Middle frontal gyrus (tissue), 1 donor: ENCODE results near the gene DBI.
"Not testable (repeated sequence)": the region's sequence is repeated elsewhere in the genome, so short reads cannot be mapped to it uniquely, and the experiment has no call there.

Experiments used
- DNase-seq: peaks from one replicate; pipeline ENCODE4 v3.0.0-alpha.2; 2015; ENCODE audit warnings: low spot score; ENCODE audit errors: extremely low spot score

DBI gene

GRCh38 chr2:119364798-119365197 lies 2.0 kb upstream of the DBI start:
- no peak for DNase-seq

GRCh38 chr2:119365436-119365835 lies 1.3 kb upstream of the DBI start:
- no peak for DNase-seq

GRCh38 chr2:119366161-119366648 lies 572 bp upstream of the DBI start:
- no peak for DNase-seq

DNA sequence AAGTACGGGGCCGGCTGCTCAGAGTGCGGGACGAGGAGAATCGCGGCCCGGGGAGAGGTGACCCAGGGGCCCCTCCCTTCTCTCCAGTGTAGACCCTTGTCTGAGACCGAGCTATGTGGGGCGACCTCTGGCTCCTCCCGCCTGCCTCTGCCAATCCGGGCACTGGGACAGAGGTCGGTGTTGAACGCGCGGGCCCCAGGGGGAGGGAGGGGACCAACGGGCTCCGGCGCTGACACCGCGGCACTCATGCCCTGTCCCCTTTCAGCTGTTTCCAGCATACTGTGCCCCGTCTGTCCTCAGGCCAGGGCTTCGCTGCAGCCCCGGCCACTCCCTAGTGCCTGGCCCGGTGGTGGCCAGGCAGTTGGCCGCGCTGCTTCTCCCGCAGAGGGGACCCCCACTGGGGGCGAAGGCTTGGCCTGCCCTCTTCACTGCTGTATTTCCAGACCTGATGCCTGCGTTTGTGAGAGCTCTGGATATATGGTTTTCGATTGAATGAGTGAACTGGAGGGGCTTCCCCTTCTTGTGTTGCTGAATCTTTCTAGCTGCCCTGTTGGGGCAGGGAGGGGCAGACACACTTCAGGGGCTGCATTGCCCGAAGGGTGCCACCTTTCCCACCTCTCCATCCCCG lies 809 bp downstream of the DBI start:
- DNase-seq = no peak

DNA sequence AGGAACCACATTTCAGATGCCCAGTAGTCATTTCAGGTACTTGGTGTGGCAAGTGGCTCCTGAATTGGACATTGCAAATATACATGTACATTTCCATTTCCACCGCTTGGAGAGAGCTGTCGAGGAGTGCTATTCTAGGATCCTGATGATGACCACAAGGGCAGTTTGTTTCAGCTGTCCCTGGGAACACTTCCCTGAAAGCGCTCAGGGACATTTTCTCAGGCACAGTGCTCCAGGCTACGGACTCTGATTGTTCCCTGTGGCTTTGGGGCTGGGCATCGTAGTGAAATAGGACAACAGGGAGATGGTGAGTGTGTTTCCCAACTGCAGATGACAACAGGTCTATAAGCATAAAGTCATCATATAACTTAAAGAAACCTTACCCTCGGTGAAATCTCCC lies 3.1 kb downstream of the DBI start:
- DNase-seq = no peak

- DNase-seq = peak; percentile 66
Measured at GRCh38 chr2:119371111-119371510, 4.3 kb downstream of the DBI start.

DNA sequence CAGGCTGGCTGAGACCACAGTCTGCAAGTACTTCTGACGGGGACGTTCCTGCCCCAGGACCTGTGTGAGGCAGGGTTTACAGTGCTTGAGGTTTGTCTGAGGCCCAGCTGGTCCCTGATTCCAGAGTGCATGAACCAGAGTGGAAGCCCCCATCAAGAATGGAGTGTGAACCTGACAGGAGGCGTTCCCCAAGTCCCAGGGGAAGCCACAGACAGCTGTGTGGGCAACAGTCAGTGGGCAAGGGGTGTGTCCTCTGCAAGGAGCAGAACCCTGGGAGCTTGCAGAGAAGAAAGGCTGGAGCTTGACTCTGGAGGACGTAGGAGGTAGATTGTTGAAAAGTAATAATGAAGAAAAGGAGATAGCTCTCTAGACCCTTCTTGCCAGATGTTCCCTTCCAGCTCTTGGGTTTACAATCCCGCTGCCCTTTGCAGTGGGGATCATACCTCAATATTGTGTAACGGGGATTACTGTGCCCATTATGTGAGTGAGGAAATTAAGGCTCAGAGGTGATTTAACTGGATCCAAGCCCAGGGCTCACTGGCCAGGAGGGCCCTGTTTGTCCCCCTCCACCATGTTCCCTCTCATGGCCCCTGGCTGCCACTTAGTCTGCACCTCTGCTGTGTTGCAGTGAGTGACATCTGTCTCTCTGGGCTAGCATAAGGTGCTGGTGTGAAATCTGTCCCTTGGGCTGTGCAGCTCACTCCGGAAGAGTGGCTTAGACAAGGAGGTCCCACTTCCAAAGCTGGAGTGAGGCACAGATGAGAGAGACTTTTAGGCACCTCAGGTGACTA lies 6.2 kb downstream of the DBI start:
- DNase-seq = no peak

GRCh38 chr2:119373907-119374745 lies 7.3 kb downstream of the DBI start:
- not testable (repeated sequence) for DNase-seq

GRCh38 chr2:119376406-119376805 lies 9.6 kb downstream of the DBI start:
- DNase-seq = not testable (repeated sequence)

DNA sequence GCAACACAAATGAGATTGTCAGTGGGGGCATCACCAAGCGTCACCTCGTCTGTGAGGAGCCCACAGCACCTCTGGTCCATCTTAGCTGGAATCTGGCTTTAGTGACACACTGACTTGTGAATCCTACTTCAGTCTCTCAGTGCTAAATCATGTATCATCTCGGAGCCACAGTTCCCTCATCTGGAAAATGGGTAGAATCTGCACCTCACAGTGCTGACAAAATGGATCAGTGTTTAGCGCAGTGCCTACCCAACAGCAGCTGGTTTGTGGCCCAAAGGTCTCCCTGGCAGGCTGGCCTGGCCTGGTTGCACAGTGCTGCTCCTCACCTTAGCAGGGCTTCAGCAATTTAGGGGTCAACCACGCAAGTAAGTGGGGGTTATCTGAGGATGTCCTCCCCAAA lies 10.0 kb downstream of the DBI start:
- DNase-seq = no peak

- no peak for DNase-seq
Measured at GRCh38 chr2:119377294-119377992, 10.7 kb downstream of the DBI start.

DNA sequence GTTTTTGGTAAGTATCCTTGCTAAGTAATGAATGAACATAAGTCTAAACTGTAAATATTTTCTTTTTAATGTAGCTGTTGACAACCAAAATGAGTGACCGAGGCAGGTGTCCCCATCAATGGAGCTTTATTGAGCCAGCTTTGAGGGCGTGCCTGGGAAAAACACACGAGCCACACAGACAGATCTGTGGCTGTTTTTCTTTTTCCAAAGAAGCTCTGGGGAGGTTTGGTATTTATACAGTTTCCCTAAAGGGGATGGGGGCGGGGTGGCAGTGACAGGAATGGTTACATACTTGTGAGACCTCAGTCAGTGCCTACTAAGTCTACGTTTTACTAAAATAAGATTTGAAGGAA lies 11.2 kb downstream of the DBI start:
- no peak for DNase-seq

- no peak for DNase-seq
Measured at GRCh38 chr2:119378566-119378965, 11.8 kb downstream of the DBI start.

GRCh38 chr2:119383410-119384140 lies 16.8 kb downstream of the DBI start:
- no peak for DNase-seq

DNA sequence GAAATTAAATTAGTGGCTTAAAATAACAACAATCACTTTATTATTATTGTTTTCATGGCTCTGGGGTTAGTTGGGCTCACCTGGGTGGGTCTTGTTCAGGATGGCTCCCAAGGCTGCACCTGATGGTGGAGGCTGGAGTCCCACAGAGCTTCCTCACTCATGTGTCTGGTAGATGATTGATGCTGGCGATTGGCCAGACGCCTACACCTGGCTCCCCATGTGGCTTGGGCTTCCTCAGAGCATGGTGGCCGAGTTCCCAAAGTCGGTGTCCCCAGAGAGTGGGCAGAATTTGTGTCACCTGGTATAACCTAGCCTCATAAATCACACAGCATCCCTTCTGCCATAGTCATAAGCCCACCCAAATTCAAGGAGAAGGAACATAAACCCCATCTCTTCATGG lies 18.2 kb downstream of the DBI start:
- no peak for DNase-seq

DNA sequence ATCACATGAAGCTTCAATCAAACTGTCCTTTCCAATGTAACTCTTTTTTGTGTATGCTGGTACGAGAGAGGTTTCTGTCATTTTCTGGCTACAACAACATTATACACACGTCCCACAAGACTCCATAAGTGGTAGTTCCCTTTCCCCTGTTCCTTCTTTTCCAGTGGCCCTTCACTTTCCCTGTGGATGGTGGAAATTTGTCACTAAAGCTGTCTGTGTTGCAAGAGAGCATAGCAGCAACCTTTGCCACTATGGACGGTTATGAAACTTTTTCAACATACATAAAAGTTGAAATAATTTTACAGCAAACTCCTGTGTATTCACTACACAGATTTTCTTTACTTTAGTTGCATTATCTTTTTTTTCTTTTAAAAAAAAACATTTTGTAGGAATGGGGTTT lies 18.7 kb downstream of the DBI start:
- DNase-seq = no peak

DNA sequence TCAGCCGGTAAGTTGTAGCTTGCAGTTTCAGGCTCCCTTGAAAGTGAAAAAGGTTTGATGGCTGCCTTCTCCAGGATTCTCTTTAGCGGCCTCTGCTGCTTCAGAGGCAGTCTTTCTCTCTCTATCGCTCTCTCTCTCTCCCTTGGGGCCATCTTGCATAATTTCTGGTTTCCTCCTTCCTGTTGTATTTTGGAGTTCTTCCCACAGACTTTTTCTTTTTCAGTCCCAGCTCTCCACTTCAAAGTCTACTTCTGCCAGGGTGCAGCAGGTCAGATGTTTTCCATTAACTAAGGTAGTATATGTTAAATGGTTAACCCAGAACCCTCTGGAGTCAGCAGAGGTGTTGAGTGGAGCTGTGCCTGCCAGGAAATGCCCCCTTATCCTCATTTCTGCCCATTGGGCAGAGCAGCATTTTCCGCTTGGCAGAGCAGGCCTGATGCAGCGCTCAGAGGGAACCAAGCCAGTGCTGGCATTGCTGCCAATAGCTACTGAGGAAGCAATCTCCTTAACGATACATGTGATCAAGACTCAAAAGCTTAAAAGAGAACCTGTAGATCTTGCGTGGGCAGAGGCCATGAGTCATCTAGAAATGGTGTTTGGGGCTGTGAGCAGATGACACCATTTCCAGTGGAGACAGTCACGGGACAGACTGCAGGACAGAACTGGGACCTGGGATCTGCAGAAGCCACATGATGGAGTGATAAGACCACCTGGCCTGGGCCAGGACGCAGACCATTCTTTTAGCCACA lies 20.8 kb downstream of the DBI start:
- peak; percentile 50 for DNase-seq

DNA sequence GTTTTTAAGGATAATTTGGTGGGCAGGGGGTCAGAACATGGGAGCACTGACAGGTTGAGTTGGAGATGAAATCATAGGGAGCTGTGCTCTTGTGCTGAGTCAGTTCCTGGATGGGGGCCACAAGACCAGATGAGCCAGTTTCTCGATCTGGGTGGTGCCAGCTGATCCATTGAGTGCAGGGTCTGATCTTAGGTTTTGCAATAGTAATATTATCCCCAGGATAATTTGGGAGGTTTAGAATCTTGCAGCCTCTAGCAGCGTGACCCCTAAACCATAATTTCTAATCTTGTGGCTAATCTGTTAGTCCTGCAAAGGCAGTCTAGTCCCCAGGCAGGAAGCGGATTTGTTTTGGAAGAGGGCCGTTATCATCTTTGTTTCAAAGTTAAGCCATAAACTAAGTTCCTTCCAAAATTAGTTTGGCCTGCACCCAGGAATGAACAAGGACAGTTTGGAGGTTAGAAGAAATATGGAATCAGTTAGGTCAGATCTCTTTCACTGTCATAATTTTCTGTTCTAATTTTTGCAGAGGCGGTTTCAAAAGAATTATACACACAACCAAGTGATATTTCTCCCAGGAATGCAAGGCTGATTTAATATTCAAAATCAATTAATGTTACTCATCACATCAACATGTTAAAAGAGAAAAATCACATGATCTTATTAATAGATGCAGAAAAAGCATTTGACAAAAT lies 23.0 kb downstream of the DBI start:
- no peak for DNase-seq

- DNase-seq = no peak
Measured at GRCh38 chr2:119393971-119394748, 27.4 kb downstream of the DBI start.
